Testis (tissue), 3 donors: ENCODE data around the gene ADAM12. TPM values are rescaled to one million over a fixed set of nuclear protein-coding genes. Genes with fewer than 3 reads are reported as not detected.
"Not testable (repeated sequence)": the region's sequence is repeated elsewhere in the genome, so short reads cannot be mapped to it uniquely, and the experiment has no call there.

Source experiments
- DNase-seq: peaks from one replicate; pipeline ENCODE4 v3.0.0-alpha.2; 2019
- H3K27ac ChIP-seq, 2 donors: fragments of 200-600 bp; sonication (generic); one replicate each; pipeline ENCODE4 v1.5.1; 2019
- H3K27me3 ChIP-seq: fragments of 200-600 bp; sonication (generic); one replicate; pipeline ENCODE4 v1.5.1; 2019
- H3K36me3 ChIP-seq: fragments of 200-600 bp; sonication (generic); one replicate; pipeline ENCODE4 v1.5.1; 2017; ENCODE audit warnings: low read depth; ENCODE audit errors: missing control alignments
- H3K4me1 ChIP-seq: fragments of 200-600 bp; sonication (generic); one replicate; pipeline ENCODE4 v1.5.1; 2019
- H3K4me3 ChIP-seq, 2 donors: fragments of 200-600 bp; sonication (generic); one replicate each; pipeline ENCODE4 v1.5.1; 2017 to 2019
- H3K9me3 ChIP-seq: fragments of 200-600 bp; sonication (generic); one replicate; pipeline ENCODE4 v1.5.1; 2017
- POLR2A ChIP-seq: fragments of 450-650 bp; IDR thresholded peaks from one replicate; pipeline ENCODE4 v1.6.1; 2017; ENCODE audit warnings: antibody characterized with exemption, mild to moderate bottlenecking, moderate library complexity
- WGBS, 2 donors: methylation state at CpG; one replicate each; pipeline ENCODE4 v1.1.5; 2018; 5-methylcytosine and 5-hydroxymethylcytosine counted together
- intact Hi-C: fragments of 100-400 bp; cut with DNase I; formaldehyde crosslinking; loops from one replicate; pipeline ENCODE4 v1.15.1; 2023; ENCODE audit warnings: low total_unique reads
- polyA plus RNA-seq: library from polyadenylated mRNA; stranded (reverse); fragments of 350-450 nt; fragmentation: Illumina TruSeq; extraction: RNeasy Lipid Tissue Mini Kit (QIAGEN cat#74804); gene quantifications from one replicate; pipeline ENCODE4 v1.2.3, GENCODE V29; 2014; ENCODE audit warnings: low read depth, low replicate concordance; ENCODE audit not compliant: insufficient read depth
- total RNA-seq, 2 donors: library from RNA; depleted of rRNA; stranded (reverse); fragments of >200 nt; gene quantifications; one replicate each; pipeline ENCODE4 v1.2.3, GENCODE V29; 2016
- TF ChIP-seq, protein P1 (sequence below), 3 experiments: fragments of 450-650 bp in 2 of 3; fragments of 200-600 bp in 1 of 3; sonication (generic) in 1 of 3; IDR thresholded peaks; one replicate each; pipeline ENCODE4 v1.5.1; 2016 to 2019; ENCODE audit warnings: antibody characterized with exemption in 3 of 3, mild to moderate bottlenecking in 2 of 3, moderate library complexity in 1 of 3

ADAM12 gene
- total and polyA plus RNA-seq, 3 donors from 2014 or later = 2.8 to 9.2 (median 6.1) TPM

GRCh38 chr10:125982260-125982948 lies 405.9 kb downstream of the ADAM12 start:
- Histone ChIP-seq H3K4me3 (no peak overlapping the region), H3K9me3 (no peaks in the 10 kb centered on the region), H3K27me3 (no peaks in the 10 kb centered on the region), H3K27ac (no peak overlapping the region), H3K36me3 (no peaks in the 10 kb centered on the region), H3K4me1 (no peaks in the 10 kb centered on the region)
- 24 to 42% methylated on average over 6 of the region's 6 CpGs for WGBS, 2 donors
- intact Hi-C loops = loop anchor here (10.0 kb wide), 2 partner anchors 322 to 522 kb away; no protein-coding TSS in a partner anchor
- peak; percentile 47 for DNase-seq
- TF ChIP-seq POLR2A = no peak
- TF ChIP-seq, protein P1, sequence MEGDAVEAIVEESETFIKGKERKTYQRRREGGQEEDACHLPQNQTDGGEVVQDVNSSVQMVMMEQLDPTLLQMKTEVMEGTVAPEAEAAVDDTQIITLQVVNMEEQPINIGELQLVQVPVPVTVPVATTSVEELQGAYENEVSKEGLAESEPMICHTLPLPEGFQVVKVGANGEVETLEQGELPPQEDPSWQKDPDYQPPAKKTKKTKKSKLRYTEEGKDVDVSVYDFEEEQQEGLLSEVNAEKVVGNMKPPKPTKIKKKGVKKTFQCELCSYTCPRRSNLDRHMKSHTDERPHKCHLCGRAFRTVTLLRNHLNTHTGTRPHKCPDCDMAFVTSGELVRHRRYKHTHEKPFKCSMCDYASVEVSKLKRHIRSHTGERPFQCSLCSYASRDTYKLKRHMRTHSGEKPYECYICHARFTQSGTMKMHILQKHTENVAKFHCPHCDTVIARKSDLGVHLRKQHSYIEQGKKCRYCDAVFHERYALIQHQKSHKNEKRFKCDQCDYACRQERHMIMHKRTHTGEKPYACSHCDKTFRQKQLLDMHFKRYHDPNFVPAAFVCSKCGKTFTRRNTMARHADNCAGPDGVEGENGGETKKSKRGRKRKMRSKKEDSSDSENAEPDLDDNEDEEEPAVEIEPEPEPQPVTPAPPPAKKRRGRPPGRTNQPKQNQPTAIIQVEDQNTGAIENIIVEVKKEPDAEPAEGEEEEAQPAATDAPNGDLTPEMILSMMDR (IDR thresholded peaks at IDR 0.05) = peak; percentile 50 to 62 (median 53)

DNA sequence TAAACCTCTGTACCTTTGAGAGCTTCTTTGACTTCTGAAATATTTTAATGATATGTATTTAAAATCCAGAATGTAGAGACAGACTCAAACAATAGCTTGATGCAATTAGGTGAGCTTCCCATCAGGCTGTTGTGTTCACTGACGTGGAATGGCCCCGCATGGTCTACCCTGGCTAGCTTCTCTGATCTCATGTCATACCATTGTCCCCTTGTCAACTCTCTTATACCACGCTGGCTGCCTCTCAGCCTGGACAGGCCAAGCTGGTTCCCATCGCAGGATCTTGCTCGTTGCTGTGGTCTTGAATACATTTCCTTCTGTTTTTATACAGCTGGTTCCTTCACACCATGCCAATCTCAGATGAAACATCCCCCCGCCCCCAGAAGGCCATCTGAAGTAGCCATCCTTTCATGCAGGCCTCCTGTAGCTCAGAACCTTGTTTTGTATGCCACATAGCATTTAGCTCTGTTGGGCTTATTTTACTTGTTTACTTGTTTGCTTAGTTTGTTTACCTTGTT lies 407.7 kb downstream of the ADAM12 start:
- H3K4me3 ChIP-seq = no peak overlapping the region
- TF ChIP-seq POLR2A = no peak
- TF ChIP-seq, protein P1 (IDR thresholded peaks at IDR 0.05) = no peak
- no peaks in the 10 kb centered on the region for H3K36me3 ChIP-seq
- H3K27ac ChIP-seq = no peak overlapping the region
- H3K4me1 ChIP-seq = no peaks in the 10 kb centered on the region
- H3K27me3 ChIP-seq = no peaks in the 10 kb centered on the region
- H3K9me3 ChIP-seq = no peaks in the 10 kb centered on the region
- intact Hi-C loops = loop anchor here (10.0 kb wide), 2 partner anchors 324 to 524 kb away; no protein-coding TSS in a partner anchor
- WGBS, 2 donors = 79 to 82% methylated on average over 6 of the region's 6 CpGs
- no peak for DNase-seq

GRCh38 chr10:125979976-125980375 lies 408.3 kb downstream of the ADAM12 start:
- no peak for DNase-seq
- no peak overlapping the region for H3K27ac ChIP-seq
- H3K4me1 ChIP-seq = no peaks in the 10 kb centered on the region
- WGBS, 2 donors = 94% methylated on average over 7 of the region's 7 CpGs
- H3K4me3 ChIP-seq = no peak overlapping the region
- intact Hi-C loops = loop anchor here (10.0 kb wide), 2 partner anchors 325 to 525 kb away; no protein-coding TSS in a partner anchor
- no peaks in the 10 kb centered on the region for H3K36me3 ChIP-seq
- H3K27me3 ChIP-seq = no peaks in the 10 kb centered on the region
- H3K9me3 ChIP-seq = no peaks in the 10 kb centered on the region
- TF ChIP-seq POLR2A = no peak
- TF ChIP-seq, protein P1 (IDR thresholded peaks at IDR 0.05) = no peak

DNA sequence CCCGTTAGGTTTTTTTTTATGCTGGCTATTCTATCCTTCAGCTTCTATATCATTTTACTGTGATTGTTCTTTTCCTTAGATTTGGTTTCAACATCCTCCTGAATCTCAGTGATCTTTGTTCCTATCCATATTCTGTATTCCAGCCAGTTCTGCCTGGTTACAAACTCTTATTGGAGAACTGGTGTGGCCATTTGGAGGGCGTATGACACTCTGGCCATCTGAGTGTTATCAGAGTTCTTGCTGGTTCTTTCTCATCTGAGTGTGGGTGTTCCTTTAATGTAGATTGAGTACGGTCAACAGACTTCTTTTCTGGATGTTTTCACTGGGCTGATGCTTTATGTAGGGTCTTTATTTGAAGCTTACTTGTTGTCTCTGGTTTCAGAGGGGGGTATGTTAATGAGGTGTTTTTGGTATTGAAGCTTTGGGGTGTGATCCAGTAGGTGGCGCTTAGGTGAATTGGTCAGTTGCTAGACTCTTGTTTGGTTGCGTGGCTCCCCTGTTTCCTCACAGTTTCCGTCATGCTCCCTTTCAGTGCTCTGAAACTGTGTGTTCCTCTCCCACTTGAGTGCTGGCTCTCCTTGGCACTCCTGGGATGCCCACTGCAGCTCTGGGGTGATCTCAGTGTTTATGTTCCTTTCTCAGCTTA lies 411.2 kb downstream of the ADAM12 start:
- DNase-seq = no peak
- Histone ChIP-seq H3K4me1 (no peaks in the 10 kb centered on the region), H3K4me3 (no peak overlapping the region), H3K9me3 (no peaks in the 10 kb centered on the region), H3K36me3 (no peaks in the 10 kb centered on the region), H3K27ac (no peak overlapping the region), H3K27me3 (no peaks in the 10 kb centered on the region)
- intact Hi-C loops = no loop called here
- TF ChIP-seq, protein P1 (IDR thresholded peaks at IDR 0.05) = no peak
- no peak for TF ChIP-seq POLR2A
- 93 to 99% methylated on average over 6 of the region's 6 CpGs for WGBS, 2 donors

GRCh38 chr10:125970077-125970630 lies 418.1 kb downstream of the ADAM12 start:
- H3K4me3 ChIP-seq, H3K4me1 ChIP-seq, H3K9me3 ChIP-seq, H3K27ac ChIP-seq, DNase-seq, intact Hi-C loops, H3K27me3 ChIP-seq, H3K36me3 ChIP-seq: not testable (repeated sequence)
- 78% methylated on average over 8 to 23 of the region's 36 CpGs for WGBS, 2 donors
